HG03039 (cell line): ENCODE results near the gene NAA20.

Source experiments
- ATAC-seq: cut with Tn5 transposase; IDR thresholded peaks from one replicate; pipeline ENCODE4 v1.9.1; 2021; ENCODE audit warnings: mild to moderate bottlenecking, moderate library complexity; ENCODE audit not compliant: unreplicated experiment

The NAA20 gene

DNA sequence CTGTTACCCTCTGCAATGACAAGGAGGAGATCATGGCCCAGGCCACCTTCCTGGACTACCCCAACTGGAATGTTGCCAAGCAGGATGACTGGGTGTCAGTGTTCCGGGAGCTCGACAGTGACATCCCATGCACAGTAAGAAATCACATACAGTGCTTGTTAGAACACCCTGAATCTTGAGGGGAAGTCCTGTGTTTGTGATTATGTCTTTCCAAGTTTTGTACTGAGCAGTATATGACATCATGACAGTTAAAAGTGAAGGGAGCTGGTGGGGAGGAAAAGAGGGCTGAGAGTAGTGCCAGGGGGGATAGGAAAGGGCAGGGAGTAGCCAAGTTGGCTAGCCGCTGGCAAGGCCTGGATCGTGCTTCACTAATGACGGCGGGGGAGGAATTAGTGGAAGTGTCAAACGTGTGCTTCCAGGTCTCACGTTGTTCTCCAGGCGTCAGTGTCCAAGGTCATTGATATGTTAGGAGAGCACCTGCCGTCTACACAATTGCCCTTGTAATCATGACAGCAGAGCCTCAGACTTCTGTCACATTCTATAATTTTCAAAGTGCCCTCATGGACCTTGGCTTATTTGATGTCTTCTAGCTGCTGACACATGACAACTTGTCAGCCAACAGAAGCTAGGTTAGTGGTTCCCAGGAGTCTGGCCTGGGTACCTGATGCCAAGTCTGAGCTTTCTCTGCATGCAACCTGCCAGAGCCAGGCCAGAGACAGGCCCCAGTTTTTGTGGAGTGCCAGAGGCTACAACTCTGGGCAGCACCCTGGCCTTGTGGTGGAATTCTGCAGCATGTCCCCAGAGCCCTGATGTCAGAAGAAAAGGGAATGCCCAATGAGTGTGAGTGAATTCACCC lies 53.9 kb downstream of the NAA20 start:
- ATAC-seq, result no peak

DNA sequence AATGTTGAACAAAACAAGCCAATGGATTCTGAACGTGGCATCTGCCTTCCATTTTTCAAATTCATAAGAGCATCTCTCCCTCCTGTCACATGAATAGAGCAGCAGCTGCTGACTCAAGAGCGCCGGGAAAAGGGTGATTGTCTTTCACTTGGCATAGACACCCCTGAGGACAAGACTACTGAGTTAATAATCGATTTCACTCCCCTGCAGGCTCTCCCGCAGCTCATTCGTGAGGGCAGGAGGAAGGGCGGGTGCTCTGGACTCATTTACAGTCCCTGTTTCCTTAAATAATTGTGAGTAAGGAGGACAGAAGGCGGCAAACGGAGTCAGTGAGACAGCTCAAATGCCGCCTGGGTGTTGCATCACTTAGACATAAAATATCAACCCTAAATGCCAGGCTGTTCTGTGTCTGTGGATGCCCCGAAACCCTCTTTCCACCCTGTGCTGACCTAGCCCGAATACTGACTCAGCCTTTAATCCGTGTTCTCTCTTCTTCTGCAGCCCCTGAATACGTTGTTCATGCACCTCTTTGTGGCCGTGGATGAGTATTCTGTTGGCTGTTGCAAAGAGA lies 56.7 kb downstream of the NAA20 start:
- no peak for ATAC-seq

DNA sequence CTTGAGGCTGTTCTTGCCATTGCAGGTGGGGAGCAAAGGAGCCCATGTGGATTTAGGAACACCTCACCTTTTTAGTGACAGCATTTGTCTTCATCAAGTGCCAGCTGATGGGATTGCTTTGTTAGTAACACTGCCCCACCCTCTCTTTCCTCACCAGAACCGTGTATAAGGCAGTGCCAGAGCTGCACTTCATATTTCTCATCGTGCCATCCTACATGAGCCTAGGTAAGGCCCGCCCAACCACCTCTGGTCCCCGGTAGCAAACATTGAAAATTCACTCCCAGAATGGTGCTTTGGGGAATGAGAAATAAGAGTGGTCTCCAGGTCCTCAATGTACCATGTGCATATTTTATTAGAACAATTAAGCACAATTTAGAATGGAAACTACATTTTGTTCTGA lies 57.9 kb downstream of the NAA20 start:
- ATAC-seq, result no peak

DNA sequence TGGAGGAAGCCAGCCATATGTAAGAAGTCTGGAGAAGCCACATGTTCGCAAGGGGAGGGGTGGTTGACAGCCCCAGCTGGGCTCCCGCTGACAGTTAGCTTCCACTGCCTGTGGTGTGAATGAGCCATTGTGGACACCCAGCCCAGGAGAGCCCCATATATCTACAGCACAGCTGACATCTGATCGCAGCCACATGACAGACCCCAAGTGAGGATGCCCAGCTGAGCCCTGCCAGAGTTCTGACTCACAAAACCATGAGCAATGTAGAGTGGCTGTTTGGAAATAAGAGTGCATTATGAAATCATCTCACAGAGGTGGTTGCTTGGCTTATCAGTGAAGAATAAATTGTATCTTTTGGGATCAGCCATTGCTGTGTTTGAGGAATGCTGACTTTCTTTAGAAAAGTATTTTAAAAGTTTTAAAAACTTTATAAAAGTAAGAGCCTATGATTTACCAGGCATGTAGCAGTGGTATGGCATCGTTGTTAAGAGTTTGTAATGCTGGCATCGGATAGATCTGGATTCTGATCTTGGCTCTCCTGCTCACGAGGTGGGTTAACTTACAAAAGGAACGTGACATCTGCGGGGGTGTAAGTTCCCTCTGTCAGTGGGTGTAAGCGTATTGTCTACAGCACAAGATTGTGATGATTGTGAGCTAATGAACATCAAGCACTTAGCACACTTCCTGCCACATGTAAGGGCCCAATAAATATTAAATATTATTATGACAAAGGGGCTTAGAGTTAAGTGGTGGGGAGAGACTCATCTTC lies 59.3 kb downstream of the NAA20 start:
- no peak for ATAC-seq

DNA sequence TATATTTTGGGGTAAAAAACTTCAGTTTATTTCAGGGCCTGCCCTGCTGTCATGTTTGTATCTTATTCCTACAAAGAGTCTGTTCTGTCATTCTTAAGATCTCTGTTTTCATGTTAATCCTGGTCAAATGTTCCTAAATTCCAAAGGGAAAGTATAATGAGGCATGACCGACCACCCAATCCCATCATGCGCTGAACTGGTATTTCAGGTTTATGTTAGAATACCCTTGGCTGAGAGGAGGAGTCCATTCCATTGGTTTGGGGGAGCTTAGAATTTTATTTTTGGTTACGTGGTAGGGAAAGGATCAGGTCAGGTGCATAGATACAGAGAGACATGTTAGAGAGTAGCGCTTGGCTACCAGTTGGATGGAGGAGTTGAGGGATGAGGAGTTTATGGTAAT lies 60.9 kb downstream of the NAA20 start:
- no peak for ATAC-seq

DNA sequence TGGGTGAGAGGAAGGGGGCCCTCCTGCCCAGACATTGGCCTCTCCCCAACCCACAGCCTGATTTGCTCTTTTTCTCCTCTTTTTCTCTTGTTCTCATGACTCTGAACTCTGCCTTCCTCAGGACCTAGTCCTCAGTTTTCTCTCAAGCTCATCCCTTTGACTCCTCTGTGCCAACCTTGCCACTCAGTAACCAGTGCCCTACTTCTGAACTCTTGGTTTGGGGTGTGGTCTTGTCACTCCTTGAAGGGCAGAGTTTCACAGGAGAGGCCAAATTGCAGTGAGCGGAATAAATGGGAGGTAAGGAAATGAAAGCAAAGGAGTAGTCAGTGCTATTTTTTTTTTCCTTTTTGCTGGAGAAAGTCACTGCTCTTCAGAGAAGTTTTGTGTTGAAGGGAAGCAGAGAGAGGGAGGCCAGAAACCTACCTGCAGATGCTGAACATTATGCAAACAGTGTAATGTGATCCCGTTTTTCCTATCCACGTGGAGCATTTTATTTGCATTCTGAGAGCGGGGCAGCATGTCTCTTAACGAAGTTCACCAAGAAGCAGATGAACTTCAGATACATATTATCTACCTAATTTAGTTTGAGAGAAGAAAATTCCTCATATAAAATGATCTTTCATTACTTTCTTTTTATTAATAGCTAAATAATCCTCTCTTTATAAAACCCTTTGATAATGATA lies 62.1 kb downstream of the NAA20 start:
- ATAC-seq, result no peak
